HG03558 (cell line): ENCODE results near the gene ACTBL2.
"Not testable (repeated sequence)": the region's sequence is repeated elsewhere in the genome, so short reads cannot be mapped to it uniquely, and the experiment has no call there.

Source experiments
- ATAC-seq: cut with Tn5 transposase; IDR thresholded peaks from one replicate; pipeline ENCODE4 v1.9.1; 2021; ENCODE audit warnings: moderate number of reproducible peaks; ENCODE audit not compliant: unreplicated experiment; ENCODE audit errors: extremely low read depth

Gene ACTBL2

DNA sequence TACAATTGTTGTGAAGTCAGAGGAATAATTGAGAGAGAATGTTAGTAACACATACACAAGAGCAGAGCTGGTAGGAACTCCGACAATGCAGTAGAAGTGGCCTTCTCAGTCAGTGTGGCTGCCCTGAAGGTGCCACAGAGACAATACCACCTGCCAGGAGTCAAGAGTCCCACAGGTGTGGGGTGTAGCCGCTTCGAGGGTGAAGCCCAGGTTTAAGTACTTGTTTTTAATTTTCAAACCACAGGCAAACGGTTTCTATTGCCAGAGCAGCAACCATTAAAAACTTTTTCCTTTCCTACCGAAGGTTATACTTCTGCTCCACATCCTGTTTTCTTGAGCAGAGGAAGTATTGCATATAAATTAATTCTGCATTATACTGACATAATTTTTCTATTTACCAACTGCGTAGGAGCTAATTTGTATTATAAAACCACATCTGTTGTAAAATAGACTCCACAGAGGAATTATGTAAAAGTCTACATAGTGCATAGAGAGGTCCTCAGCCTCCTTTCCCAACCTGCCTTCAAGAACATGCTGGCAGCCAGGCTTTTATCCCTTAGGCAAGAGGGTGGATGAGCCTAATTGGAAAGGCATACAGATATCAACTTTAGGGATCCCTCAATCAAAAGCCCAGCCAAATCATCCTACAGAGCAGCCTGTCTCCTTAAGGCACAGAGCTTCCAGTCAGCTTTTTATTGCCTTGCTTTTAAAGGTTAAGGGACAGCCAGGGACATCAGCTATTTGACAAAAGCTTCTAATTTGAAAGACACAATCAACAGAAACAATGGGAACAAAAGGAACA lies 12.9 kb upstream of the ACTBL2 start:
- ATAC-seq, result no peak

DNA sequence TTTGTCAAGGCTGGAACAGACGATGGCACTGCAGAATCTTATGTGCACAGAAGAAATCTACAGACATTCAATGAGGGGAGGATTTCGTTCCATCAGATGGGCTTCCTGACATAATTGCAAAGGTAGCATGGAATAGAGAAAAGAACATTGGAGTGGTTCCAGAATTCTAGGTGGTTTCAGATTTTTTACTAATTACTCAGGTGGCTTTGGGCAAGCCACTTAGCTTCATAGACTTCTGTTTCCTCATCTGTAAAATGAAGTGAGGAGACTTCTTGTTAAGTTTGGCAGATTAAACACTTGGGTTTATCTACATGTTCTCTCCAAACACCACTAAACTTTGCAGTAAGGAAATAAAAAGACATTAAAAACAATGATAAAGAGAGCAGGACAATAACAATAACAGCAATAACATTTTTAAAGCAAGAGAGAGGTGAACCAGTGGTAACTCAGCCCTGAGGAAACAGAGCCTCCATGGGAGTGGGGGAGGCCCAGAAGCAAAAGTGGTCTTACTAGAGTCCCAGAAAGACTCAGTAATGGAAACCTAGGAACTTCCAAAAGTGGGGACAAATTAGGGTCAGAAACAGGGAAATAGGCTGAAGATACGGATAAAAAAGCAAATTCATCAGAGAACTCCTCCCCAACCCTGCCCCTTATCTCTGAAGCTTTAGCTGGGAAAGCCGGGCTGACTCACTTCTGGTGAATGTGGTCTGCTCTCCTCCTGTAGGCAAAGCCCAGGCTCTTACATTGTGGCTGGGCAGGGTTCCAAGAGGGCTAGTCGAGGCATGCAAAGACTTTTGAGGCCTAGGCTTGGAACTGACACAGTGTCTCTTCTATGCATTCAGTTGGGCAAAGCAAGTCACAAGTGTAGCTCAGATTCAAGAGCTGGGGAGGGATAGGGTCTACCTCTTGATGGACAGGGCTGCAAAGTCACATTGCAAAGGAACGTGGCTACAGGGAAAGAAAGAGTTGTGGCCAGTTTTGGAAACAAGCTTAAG lies 11.8 kb upstream of the ACTBL2 start:
- peak; percentile 51 for ATAC-seq

DNA sequence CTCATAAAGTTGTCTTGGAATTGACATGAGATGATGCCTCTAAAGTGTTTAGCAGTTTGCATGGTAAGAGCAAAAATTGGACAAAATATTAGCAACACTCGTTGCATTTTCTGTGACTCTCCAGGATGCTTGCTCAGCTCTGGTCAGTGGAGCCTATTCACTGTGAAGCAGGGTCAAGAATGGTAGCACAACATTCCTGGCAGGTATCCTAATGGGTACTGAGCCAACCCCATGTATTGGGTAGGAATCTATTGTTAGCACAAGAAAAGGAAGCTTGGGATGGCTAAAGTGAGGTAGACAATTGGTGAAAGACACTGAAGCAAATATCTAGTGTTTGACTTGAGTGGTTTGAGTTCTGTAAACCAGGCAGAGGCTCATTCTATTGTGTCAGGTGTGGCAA lies 10.4 kb upstream of the ACTBL2 start:
- no peak for ATAC-seq

DNA sequence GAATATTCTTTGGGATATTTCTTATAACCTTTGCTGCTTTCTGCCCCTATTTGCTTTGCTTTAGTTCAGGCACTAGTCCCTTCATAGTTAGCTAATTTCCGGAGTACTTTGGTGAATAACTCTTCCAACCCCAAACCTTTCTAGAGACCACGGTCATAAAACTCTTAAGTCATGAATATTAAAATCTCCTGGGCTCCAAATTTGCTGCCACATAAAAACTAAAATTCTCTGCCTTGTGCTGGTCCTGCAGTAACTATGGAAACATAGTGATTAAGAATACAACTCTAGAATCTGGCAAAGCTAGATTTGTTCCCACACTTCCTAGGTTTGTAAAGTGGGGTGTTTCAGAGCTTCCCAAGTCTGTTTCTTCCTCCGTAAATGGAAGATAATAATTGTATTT lies 10.0 kb upstream of the ACTBL2 start:
- ATAC-seq, result no peak

DNA sequence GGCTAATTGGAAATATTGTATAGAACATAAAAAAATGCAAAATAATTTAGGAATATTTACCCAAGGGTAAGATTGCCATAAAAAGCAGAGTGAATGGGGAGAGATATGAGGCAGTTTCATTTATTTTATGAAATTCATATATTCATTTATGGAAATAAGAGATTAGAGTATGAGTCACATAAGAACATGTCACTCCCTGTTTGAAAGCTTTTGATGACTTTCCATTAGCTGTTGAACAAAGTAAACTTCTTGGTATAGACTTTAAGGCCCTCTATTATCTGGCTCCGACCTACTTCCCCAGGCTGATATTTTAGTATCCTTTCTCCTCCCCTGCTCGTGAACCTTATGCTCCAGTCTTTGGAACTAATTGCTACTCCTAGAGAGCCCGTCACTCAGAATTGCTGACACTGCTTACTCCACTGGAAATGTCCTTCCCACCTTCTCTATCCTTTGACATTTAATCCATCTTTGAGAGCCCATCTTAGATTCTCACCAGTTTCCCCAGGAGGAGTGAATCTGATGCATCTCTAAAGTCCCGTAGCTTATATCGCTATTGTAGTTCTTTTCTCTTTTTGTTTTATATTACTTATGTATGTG lies 8.9 kb upstream of the ACTBL2 start:
- no peak for ATAC-seq

DNA sequence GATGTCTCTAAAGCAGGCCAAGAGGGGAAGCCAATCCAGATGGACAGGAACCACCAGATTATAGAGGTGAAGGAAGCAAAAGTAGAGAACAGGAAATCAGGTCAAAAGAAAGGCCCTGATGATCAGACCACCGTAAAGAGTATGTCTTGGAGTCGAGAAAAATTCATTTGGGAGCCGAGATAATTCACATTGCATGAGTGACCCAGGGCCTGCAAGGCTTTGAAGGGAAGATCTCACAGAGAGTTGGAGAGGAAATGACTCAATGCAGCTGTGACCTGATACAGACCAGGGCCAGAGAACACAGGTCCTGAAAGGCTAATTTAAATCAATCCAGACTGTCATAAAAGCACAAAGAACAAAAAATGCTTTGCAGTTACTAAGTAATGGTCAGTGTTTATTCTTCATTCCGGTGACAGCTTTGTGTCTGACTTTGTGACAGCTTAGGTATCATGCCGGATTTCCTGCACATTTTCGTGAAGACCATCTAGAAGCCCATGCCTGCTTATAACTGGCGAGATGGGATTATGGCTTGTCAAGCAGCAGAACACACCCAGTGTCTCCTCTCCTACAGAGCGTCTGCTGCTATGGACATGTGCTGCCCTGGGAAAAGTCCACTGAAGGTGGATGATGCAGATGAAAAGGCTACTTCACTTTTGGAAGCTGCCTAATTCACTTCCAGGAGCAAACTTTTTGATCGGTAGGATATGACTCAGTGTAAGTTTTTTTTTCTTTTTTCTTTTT lies 5.8 kb upstream of the ACTBL2 start:
- no peak for ATAC-seq

DNA sequence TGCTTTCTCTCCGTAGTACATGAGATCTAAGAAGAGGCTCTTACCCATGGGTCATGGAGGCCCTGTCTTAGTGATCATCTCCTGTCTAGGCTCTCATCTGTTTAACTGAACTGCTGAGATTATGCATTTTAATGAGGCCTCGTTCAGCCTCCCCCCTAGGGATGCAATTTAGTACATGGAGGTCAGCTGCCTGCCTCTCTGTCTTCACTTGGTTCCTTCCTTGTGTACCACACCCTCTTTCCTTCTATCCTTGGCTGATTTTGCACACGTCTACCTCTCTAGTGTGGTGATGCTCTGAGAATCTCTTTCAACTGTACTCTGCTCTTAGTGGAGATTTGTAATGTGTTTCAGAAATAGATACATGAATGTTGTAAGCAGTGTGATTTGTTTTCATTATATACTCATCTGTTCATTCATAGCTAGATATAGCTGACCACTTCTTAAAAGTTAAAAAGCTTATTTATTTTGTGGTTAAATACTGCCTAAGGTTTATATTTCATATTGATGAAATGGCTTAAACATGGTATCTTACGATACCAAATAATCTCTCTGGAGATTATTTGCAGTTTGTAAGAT lies 3.5 kb upstream of the ACTBL2 start:
- ATAC-seq, result no peak

DNA sequence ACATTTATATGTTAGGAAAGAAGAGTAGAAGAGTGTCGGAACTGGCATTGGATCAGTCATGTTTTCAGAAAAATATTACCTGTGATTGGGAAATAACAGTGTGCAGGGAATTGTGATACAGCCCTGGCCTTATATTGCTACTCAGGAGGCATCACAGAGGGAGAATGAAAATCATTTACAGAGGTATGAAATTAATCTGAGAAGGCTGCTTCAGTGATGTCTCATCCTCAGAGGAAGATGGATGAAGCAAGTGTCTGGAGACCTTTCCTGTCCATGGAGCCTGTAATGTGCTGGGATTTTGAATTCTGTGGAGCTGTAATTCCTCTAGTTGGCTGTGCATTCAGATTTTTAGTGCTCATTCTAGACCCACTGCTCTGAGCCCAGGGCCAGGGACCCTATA lies 3.8 kb downstream of the ACTBL2 start:
- ATAC-seq, result no peak

DNA sequence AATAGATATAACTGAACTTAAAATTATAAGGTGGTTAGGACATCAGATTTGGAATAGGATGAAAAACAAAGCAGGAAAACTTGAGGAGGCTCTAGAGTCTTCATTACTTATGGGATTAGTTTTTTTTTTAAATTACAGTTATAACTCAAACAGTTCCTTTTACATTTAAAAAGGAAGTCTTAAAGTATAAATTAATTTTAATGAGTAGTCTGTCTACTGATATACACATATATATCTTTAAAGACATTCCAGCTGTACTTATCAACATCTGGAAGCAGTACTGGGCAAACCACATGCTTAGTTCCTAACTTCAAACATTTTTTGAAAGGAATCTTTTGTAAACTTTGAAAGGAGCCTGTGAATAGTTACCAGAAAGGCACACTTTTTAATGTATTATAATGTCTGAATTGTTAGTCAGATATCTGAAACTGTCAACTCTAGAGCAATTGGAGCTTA lies 6.0 kb downstream of the ACTBL2 start:
- ATAC-seq, result no peak

DNA sequence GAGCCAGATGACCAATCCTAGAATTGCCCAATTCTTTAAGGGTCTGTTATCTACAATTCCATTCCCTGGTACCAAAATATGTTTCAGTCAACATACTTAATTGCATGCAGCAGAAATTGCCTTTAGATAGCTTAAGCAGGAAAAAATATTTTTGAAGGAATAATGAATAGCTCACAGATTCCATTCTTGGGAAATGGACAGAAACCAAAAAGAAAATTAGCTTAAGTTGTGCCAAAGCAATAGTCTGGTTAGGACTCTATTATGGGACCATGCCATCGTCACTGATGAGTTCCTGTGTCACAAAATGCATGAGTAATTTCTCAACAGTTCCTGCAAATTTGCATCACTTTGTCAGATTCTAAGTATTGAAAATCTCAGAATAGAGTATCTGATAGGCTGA lies 12.3 kb downstream of the ACTBL2 start:
- no peak for ATAC-seq

DNA sequence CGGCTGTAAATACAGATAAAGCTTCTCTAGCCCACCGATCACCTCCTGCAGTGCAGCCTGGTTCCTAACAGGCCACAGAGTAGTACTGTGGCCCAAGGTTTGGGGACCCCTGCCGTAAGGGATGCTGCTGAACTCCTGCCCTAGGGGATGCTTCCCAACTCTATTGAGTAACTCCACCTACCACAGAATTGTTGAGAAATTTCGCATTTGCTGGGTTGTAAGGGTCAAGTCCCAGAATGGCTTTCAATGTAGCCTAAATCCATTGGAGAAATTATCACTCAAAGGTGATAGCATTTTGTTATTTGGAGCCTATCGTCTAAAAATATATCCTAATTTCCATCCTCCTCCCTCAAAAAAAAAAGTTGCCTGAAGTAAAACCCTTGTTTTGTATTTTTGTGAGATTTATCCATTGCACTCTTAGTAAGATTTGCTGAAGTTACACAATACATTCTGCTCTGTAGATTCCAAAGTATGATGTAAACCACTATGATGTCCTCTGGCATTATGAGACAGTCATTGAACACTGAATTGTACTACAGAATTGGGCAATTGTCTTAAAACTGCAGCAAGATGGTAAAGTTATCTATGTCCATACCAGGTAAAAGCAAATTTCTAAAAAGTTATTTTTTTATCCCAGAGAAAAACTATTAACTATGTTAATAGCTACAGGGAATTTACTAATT lies 14.0 kb downstream of the ACTBL2 start:
- ATAC-seq, result no peak

DNA sequence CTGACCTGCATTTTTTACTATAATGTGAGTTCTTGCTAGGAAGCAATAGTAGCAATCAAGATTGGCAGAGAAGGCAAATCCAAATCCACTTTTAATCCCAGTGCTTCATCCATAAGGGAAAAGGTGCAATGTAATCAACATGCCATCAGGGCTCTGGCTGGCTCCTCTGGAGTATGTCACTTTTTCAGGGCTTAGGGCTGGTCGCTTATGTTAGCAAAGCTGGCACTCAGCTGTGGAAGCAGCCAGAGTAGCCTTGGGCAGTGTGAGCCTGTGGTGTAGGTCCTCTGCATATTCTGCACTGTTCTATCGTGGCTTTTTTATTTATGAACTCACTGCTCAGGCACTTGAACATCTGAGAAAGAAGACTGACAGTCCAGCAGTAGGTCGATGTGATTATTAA lies 16.1 kb downstream of the ACTBL2 start:
- no peak for ATAC-seq

DNA sequence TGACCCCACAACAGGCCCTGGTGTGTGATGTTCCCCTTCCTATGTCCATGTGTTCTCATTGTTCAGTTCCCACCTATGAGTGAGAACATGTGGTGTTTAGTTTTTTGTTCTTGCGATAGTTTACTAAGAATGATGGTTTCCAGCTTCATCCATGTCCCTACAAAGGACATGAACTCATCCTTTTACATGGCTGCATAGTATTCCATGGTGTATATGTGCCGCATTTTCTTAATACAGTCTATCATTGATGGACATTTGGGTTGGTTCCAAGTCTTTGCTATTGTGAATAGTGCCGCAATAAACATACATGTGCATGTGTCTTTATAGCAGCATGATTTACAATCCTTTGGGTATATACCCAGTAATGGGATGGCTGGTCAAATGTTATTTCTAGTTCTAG lies 22.6 kb downstream of the ACTBL2 start:
- ATAC-seq, result not testable (repeated sequence)

DNA sequence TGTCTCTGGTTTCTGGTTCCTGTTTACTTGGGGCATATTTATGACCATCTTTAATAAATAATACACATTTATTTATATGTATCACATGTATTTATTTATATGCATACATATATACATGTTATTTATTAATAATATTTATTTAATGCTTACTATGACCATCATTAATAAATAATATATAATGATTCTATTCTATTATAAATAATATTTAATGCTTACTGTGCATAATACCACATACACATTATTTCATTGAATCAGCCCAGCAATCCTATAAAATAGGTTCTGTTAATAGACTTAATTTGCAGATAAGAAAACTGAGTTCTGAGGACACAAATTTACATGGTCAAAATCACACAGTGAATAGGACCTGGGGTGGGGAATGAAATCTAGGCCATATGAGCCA lies 24.2 kb downstream of the ACTBL2 start:
- ATAC-seq, result no peak

DNA sequence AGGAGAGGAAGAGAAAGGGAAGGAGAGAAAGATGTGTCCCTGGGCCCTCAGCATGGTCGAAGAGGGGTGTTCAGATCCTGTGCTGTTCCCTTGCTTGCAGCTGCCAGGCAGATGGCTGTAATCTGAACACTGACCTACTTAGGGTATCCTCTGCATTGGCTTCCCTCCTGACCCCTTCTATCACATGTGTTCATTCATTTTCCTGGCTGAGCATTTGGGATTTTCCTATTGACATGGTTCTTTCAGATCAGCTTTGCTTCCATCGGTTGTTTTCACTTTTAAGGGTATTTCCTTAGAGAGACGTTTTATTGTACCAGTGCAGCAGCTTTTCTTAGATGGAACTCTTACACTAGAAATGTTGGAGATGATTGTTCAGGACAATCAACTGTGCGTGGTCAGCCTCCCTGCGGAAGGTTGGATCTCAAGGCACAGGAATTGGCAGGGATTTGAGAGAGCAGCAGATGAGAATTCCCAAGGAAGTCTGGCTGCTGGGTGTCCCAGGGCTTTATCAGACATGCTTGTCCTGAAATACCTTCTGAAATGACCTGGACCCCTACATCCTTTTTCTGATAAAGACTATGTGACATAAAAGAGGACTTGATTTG lies 26.0 kb downstream of the ACTBL2 start:
- no peak for ATAC-seq

DNA sequence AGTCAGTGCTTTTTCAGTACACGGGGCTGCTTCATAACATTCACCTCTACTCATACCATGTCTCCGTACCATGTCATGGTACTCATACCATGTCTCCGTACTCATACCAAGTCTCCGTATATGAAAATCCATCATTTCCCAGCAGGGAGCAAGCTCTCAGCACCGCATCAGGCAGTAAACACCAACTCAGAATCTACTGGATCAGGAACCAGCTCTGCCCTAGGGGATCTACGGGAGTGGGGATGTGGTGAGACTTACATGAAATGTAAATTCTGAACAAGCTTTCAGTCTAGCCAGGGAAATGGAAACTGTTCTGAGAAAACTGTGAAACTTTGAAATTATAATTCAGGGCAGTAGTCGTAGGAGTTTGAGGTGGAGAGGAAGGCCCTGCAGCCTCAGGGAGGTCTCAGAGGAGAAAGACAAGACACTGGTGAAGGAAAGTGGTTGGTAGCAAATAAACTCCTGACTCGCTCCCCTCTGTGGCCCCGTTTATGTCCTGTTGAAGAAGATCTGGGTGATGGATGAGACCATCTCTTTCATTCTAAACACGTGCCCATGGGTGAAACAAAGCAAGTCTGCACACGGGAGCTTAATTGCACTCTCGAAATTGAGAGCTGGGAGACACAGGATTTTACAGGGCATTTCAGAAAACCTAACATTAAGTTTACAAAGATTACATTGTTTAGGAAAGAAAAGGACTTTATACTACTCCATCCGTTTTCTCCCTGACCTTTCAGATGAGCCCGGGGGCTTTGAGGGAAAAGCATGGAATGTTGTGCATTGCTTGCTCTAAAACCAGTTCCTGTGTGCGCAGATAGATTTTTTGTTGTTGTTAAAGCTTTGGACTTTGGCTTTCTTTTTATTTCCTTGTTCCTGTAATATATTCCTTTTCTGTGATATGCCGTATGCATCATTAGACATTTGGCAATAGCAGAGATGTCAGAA lies 26.8 kb downstream of the ACTBL2 start:
- no peak for ATAC-seq

DNA sequence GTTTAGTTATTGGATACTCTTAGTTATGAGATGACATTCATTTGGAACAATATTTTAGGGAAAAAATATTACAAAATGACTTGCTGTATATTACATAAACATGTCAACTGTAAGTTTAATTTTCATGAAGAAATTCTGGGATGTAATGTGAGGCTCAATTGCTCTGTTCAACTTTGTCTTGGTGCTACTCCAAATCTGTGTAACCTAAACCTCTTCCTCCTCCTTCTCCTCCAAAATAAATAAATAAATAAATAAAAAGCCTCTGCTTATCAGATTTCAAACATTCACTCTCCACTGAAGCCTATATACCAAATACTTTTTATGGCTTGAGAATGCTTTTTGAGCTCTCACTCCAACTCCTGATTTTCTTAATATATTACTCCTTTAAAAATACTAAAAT lies 27.7 kb downstream of the ACTBL2 start:
- no peak for ATAC-seq

DNA sequence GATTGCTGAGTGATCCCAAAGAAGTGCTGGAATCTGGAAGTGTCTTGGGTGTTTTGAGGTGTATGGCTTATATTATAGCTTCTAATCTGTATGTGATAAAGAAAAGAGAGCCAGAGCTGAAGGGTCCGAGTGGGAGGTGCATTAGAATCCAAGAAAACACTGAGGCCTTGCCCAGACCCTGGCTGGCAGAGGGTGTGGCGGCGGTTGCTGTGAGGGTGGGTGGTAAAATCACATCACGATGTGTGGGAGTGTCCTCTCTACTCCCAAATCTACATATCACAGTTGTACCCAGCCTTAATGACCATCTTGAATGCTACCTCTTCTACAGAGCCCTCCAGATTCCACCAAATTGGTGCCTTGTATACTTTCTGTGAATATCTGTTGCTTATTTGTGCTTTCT lies 28.9 kb downstream of the ACTBL2 start:
- ATAC-seq, result no peak
